ENCODE data around the gene KRT85. TPM values are rescaled to one million over a fixed set of nuclear protein-coding genes. Genes with fewer than 3 reads are reported as not detected.

KRT85 gene
- total and polyA plus RNA-seq, 2 of the 13 experiments (the other 11 are each of a cell fraction or from before 2014, with no cell fraction given) = not detected

DNA sequence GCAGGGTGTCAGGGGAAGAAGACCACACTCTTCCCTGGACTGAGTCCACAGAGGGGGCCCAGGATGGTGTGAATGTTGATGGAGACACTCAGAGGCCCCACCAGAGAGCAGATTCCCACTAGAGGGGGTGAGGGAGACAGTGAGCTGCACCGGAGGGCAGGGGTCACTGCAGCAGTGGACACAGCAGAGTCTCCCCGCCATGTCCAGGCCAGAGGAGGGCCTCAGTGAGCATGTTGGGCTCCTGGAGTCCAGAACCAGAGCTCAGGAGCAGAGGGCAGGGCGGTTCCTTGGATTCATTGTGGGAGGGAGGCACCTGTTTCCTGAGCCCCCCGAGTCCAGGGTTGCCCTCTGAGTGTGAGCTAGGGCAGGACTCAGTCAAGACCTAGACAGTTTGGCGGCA, 40.6 kb upstream of the KRT85 start:
- H3K27ac ChIP-seq (ENCODE audit: extremely low read length, insufficient read depth, low read length) = no peak overlapping the region
- no TSS peak for BruUV-seq (replicated peaks)
- FAIRE-seq (no peak), DNase-seq (ENCODE audit: low spot score) (peak; percentile 4), ATAC-seq (peak; percentile 85)
- no peak overlapping the region for H3K9ac ChIP-seq (ENCODE audit: insufficient read depth, low read depth, low read length)
- intact Hi-C loops (cut with micrococcal nuclease; ENCODE audit: unreplicated experiment) (no loop called here), in situ Hi-C loops (cut with HindIII; ENCODE audit: extremely low pct_ligation_motif_present, low pct_unique_long_range_greater_than_20kb) (no loop called here)
- no peaks in the 10 kb centered on the region for H3K4me1 ChIP-seq (ENCODE audit: insufficient read depth, low read length)
- H3K36me3 ChIP-seq (replicated peaks in 1 of 2; ENCODE audit: control insufficient read depth in 1 of 2, insufficient read depth in 2 of 2, low read length in 2 of 2) = no peaks in the 10 kb centered on the region
- H3K79me2 ChIP-seq (ENCODE audit: insufficient read depth, low read length) = no peaks in the 10 kb centered on the region
- H3K4me2 ChIP-seq (ENCODE audit: low read depth, low read length) = no peak overlapping the region
- H3K27me3 ChIP-seq (ENCODE audit: control insufficient read depth in 1 of 2, insufficient read depth in 2 of 2, low read length in 2 of 2) = peaks cover 1 to 6% of the 10 kb centered on the region in 2 experiments; a peak in 3 of 5 replicates
- ChIA-PET POLR2A (no interaction called here), CTCF (ENCODE audit: low intra/inter-chr PET ratio, low total read pairs) (no interaction called here)
- H2AFZ ChIP-seq (ENCODE audit: low read length) = no peak overlapping the region
- no peaks in the 10 kb centered on the region for H3K9me3 ChIP-seq (ENCODE audit: low read length)
- no CpG with 5 or more reads among the region's 5 CpGs for WGBS (ENCODE audit: low lambda C conversion rate)
- TF ChIP-seq SALL1 (CRISPR knock-in tag; IDR thresholded peaks at IDR 0.05) (no peak), CHD2 (IDR thresholded peaks at IDR 0.05; ENCODE audit: low read depth, low read length) (no peak), SP1 (IDR thresholded peaks at IDR 0.05) (no peak), SP1 (CRISPR knock-in tag; IDR thresholded peaks at IDR 0.05) (no peak), NR2F6 (IDR thresholded peaks at IDR 0.05) (peak; percentile 40), NR2F6 (CRISPR knock-in tag; IDR thresholded peaks at IDR 0.05) (peak; percentile 64; the same call in 1 of the 2 replicates), JUNB (CRISPR knock-in tag; IDR thresholded peaks at IDR 0.05; ENCODE audit: borderline replicate concordance) (no peak), ZNF232 (CRISPR knock-in tag; IDR thresholded peaks at IDR 0.05; ENCODE audit: borderline replicate concordance) (no peak), NFRKB (IDR thresholded peaks at IDR 0.05) (no peak), LCORL (IDR thresholded peaks at IDR 0.05) (no peak), LCORL (CRISPR knock-in tag; IDR thresholded peaks at IDR 0.05) (no peak), ZNF557 (CRISPR knock-in tag; IDR thresholded peaks at IDR 0.05) (no peak)
- TF ChIP-seq, protein P1, sequence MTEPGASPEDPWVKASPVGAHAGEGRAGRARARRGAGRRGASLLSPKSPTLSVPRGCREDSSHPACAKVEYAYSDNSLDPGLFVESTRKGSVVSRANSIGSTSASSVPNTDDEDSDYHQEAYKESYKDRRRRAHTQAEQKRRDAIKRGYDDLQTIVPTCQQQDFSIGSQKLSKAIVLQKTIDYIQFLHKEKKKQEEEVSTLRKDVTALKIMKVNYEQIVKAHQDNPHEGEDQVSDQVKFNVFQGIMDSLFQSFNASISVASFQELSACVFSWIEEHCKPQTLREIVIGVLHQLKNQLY (CRISPR knock-in tag; IDR thresholded peaks at IDR 0.05) = no peak
- TF ChIP-seq, protein P2, sequence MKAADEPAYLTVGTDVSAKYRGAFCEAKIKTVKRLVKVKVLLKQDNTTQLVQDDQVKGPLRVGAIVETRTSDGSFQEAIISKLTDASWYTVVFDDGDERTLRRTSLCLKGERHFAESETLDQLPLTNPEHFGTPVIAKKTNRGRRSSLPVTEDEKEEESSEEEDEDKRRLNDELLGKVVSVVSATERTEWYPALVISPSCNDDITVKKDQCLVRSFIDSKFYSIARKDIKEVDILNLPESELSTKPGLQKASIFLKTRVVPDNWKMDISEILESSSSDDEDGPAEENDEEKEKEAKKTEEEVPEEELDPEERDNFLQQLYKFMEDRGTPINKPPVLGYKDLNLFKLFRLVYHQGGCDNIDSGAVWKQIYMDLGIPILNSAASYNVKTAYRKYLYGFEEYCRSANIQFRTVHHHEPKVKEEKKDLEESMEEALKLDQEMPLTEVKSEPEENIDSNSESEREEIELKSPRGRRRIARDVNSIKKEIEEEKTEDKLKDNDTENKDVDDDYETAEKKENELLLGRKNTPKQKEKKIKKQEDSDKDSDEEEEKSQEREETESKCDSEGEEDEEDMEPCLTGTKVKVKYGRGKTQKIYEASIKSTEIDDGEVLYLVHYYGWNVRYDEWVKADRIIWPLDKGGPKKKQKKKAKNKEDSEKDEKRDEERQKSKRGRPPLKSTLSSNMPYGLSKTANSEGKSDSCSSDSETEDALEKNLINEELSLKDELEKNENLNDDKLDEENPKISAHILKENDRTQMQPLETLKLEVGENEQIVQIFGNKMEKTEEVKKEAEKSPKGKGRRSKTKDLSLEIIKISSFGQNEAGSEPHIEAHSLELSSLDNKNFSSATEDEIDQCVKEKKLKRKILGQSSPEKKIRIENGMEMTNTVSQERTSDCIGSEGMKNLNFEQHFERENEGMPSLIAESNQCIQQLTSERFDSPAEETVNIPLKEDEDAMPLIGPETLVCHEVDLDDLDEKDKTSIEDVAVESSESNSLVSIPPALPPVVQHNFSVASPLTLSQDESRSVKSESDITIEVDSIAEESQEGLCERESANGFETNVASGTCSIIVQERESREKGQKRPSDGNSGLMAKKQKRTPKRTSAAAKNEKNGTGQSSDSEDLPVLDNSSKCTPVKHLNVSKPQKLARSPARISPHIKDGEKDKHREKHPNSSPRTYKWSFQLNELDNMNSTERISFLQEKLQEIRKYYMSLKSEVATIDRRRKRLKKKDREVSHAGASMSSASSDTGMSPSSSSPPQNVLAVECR (CRISPR knock-in tag; IDR thresholded peaks at IDR 0.05; ENCODE audit: borderline replicate concordance) = no peak
- TF ChIP-seq, protein P3, sequence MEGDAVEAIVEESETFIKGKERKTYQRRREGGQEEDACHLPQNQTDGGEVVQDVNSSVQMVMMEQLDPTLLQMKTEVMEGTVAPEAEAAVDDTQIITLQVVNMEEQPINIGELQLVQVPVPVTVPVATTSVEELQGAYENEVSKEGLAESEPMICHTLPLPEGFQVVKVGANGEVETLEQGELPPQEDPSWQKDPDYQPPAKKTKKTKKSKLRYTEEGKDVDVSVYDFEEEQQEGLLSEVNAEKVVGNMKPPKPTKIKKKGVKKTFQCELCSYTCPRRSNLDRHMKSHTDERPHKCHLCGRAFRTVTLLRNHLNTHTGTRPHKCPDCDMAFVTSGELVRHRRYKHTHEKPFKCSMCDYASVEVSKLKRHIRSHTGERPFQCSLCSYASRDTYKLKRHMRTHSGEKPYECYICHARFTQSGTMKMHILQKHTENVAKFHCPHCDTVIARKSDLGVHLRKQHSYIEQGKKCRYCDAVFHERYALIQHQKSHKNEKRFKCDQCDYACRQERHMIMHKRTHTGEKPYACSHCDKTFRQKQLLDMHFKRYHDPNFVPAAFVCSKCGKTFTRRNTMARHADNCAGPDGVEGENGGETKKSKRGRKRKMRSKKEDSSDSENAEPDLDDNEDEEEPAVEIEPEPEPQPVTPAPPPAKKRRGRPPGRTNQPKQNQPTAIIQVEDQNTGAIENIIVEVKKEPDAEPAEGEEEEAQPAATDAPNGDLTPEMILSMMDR (CRISPR knock-in tag; IDR thresholded peaks at IDR 0.05) = peak; percentile 37; the same call in 1 of the 2 replicates
- TF ChIP-seq, protein P4, sequence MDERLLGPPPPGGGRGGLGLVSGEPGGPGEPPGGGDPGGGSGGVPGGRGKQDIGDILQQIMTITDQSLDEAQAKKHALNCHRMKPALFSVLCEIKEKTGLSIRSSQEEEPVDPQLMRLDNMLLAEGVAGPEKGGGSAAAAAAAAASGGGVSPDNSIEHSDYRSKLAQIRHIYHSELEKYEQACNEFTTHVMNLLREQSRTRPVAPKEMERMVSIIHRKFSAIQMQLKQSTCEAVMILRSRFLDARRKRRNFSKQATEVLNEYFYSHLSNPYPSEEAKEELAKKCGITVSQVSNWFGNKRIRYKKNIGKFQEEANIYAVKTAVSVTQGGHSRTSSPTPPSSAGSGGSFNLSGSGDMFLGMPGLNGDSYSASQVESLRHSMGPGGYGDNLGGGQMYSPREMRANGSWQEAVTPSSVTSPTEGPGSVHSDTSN (CRISPR knock-in tag; IDR thresholded peaks at IDR 0.05) = no peak
- no peaks in the 10 kb centered on the region for H4K20me1 ChIP-seq (ENCODE audit: insufficient read depth, low read length)
- no peak overlapping the region for H3K4me3 ChIP-seq (replicated peaks in 1 of 3; ENCODE audit: insufficient read depth in 1 of 3, low read depth in 2 of 3, low read length in 3 of 3)
